Measurements from ENCODE around the gene EVI2A.

EVI2A gene

DNA sequence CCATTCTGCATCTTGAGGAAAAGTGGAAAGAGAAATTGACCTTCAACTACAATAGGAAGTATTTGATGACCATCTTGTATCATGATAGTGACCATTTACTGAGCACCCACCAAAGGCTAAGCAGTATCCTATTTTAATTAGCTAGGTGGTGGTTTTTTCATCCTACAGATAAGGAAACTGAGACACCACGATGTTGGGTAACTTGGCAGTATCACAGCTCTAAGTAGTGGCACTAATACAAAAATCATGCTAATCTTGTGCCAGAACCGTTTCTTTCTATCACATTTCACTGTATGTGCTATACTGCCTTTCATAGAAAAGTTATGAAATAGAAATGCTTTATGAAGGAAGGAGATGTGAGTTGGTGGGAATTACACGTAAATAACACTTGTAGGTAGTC is 9.9 kb downstream of the EVI2A start:
- Histone ChIP-seq H3K9ac (ENCODE audit: low read length) (no peak overlapping the region), H3K4me1 (ENCODE audit: insufficient read depth, low read length) (no peaks in the 10 kb centered on the region), H3K9me3 (ENCODE audit: low read length) (no peaks in the 10 kb centered on the region), H3K27me3 (ENCODE audit: control insufficient read depth in 1 of 2, insufficient read depth in 2 of 2, low read length in 2 of 2) (no peaks in the 10 kb centered on the region), H3K27ac (ENCODE audit: low read depth, low read length) (no peak overlapping the region), H3K36me3 (ENCODE audit: insufficient read depth, low read length) (no peaks in the 10 kb centered on the region), H3K4me3 (ENCODE audit: low read depth in 1 of 2, low read length in 2 of 2) (no peak overlapping the region)

- Histone ChIP-seq H3K36me3 (ENCODE audit: insufficient read depth, low read length) (no peaks in the 10 kb centered on the region), H3K4me3 (ENCODE audit: low read depth in 1 of 2, low read length in 2 of 2) (no peak overlapping the region), H3K4me1 (ENCODE audit: insufficient read depth, low read length) (no peaks in the 10 kb centered on the region), H3K9me3 (ENCODE audit: low read length) (no peaks in the 10 kb centered on the region), H3K27ac (ENCODE audit: low read depth, low read length) (no peak overlapping the region), H3K27me3 (ENCODE audit: control insufficient read depth in 1 of 2, insufficient read depth in 2 of 2, low read length in 2 of 2) (no peaks in the 10 kb centered on the region), H3K9ac (ENCODE audit: low read length) (no peak overlapping the region)
Measured at GRCh38 chr17:31310886-31311285, 10.5 kb downstream of the EVI2A start.

DNA sequence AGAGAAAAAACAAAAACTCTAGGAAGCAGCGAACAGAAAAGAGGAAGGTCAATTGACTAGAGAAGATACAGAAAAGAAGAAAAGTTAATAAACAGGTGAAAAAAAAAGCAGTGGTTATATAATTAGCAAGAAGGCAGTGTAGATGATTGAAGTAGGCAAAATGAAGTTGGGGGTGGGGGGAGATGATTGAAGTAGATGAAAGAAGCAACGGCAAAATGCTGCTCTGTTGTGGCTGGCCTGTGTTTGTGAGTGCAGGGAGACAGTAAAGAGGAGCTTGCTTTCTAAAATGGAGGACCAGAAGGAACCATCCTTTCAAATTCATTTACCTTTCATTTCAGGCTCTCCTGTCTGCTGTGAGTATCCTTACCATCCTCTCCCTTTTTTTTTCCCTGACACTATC is 11.2 kb downstream of the EVI2A start:
- Histone ChIP-seq H3K9ac (ENCODE audit: low read length) (no peak overlapping the region), H3K36me3 (ENCODE audit: insufficient read depth, low read length) (no peaks in the 10 kb centered on the region), H3K4me3 (ENCODE audit: low read depth in 1 of 2, low read length in 2 of 2) (no peak overlapping the region), H3K4me1 (ENCODE audit: insufficient read depth, low read length) (no peaks in the 10 kb centered on the region), H3K9me3 (ENCODE audit: low read length) (no peaks in the 10 kb centered on the region), H3K27me3 (ENCODE audit: control insufficient read depth in 1 of 2, insufficient read depth in 2 of 2, low read length in 2 of 2) (no peaks in the 10 kb centered on the region), H3K27ac (ENCODE audit: low read depth, low read length) (no peak overlapping the region)

- no peaks in the 10 kb centered on the region for H3K36me3 ChIP-seq (ENCODE audit: insufficient read depth, low read length)
- H3K9ac ChIP-seq (ENCODE audit: low read length): no peak overlapping the region
- H3K9me3 ChIP-seq (ENCODE audit: low read length): no peaks in the 10 kb centered on the region
- H3K27ac ChIP-seq (ENCODE audit: low read depth, low read length): no peak overlapping the region
- no peaks in the 10 kb centered on the region for H3K27me3 ChIP-seq (ENCODE audit: control insufficient read depth in 1 of 2, insufficient read depth in 2 of 2, low read length in 2 of 2)
- H3K4me1 ChIP-seq (ENCODE audit: insufficient read depth, low read length): no peaks in the 10 kb centered on the region
- H3K4me3 ChIP-seq (ENCODE audit: low read depth in 1 of 2, low read length in 2 of 2): no peak overlapping the region
Measured at GRCh38 chr17:31309556-31309955, 11.9 kb downstream of the EVI2A start.

GRCh38 chr17:31308372-31309334 is 12.8 kb downstream of the EVI2A start:
- H3K4me3 ChIP-seq (ENCODE audit: low read depth in 1 of 2, low read length in 2 of 2): no peak overlapping the region
- no peak overlapping the region for H3K9ac ChIP-seq (ENCODE audit: low read length)

GRCh38 chr17:31307640-31308039 is 13.8 kb downstream of the EVI2A start:
- no peaks in the 10 kb centered on the region for H3K27me3 ChIP-seq (ENCODE audit: control insufficient read depth in 1 of 2, insufficient read depth in 2 of 2, low read length in 2 of 2)
- H3K27ac ChIP-seq (ENCODE audit: low read depth, low read length): no peak overlapping the region
- H3K36me3 ChIP-seq (ENCODE audit: insufficient read depth, low read length): no peaks in the 10 kb centered on the region
- H3K4me1 ChIP-seq (ENCODE audit: insufficient read depth, low read length): no peaks in the 10 kb centered on the region
- no peaks in the 10 kb centered on the region for H3K9me3 ChIP-seq (ENCODE audit: low read length)
- no peak overlapping the region for H3K9ac ChIP-seq (ENCODE audit: low read length)
- H3K4me3 ChIP-seq (ENCODE audit: low read depth in 1 of 2, low read length in 2 of 2): no peak overlapping the region

More at GRCh38 chr17:31308372-31309334, 12.8 kb downstream of the EVI2A start:
- Histone ChIP-seq H3K27me3 (ENCODE audit: control insufficient read depth in 1 of 2, insufficient read depth in 2 of 2, low read length in 2 of 2) (no peaks in the 10 kb centered on the region), H3K36me3 (ENCODE audit: insufficient read depth, low read length) (no peaks in the 10 kb centered on the region), H3K4me1 (ENCODE audit: insufficient read depth, low read length) (no peaks in the 10 kb centered on the region), H3K27ac (ENCODE audit: low read depth, low read length) (no peak overlapping the region), H3K9me3 (ENCODE audit: low read length) (no peaks in the 10 kb centered on the region)

- H3K4me1 ChIP-seq (ENCODE audit: insufficient read depth, low read length): no peaks in the 10 kb centered on the region
- no peaks in the 10 kb centered on the region for H3K27me3 ChIP-seq (ENCODE audit: control insufficient read depth in 1 of 2, insufficient read depth in 2 of 2, low read length in 2 of 2)
Measured at GRCh38 chr17:31299624-31300023, 21.8 kb downstream of the EVI2A start.

DNA sequence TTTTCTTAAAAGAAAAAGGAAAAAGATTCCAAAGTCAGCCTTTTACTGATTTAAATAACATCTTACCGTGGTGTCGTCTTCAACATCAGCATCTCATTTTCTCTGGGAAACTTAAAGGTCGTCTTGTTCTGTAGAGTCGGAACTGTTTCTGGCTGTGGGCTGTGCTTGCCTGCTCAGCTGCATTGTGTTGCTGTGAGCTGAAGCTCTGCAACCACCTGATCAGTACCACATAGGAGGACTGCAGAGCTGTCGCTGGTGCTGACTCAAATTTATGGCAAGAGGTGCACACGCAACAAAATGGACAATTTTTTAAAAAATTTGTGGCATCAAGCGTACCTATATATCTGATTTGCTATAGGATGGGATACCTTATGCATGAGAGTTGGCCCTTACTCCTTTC is 24.3 kb downstream of the EVI2A start, which contains the start of gene OMG:
TSS of gene OMG (minus strand) at position 150 of the 400 bp plus-strand sequence. CDS start 908 bp downstream, outside the sequence.
- Histone ChIP-seq H3K4me3 (ENCODE audit: low read depth in 1 of 2, low read length in 2 of 2) (no peak within 1 kb of the TSS), H3K9me3 (ENCODE audit: low read length) (no peaks in the 10 kb centered on the region), H3K4me1 (ENCODE audit: insufficient read depth, low read length) (no peaks in the 10 kb centered on the region), H3K27me3 (ENCODE audit: control insufficient read depth in 1 of 2, insufficient read depth in 2 of 2, low read length in 2 of 2) (no peaks in the 10 kb centered on the region), H3K9ac (ENCODE audit: low read length) (no peak within 1 kb of the TSS), H3K27ac (ENCODE audit: low read depth, low read length) (no peak within 1 kb of the TSS), H3K36me3 (ENCODE audit: insufficient read depth, low read length) (no peaks in the 10 kb centered on the region)

More at GRCh38 chr17:31299624-31300023, 21.8 kb downstream of the EVI2A start:
- Histone ChIP-seq H3K9ac (ENCODE audit: low read length) (no peak overlapping the region), H3K36me3 (ENCODE audit: insufficient read depth, low read length) (no peaks in the 10 kb centered on the region), H3K27ac (ENCODE audit: low read depth, low read length) (no peak overlapping the region), H3K4me3 (ENCODE audit: low read depth in 1 of 2, low read length in 2 of 2) (no peak overlapping the region), H3K9me3 (ENCODE audit: low read length) (no peaks in the 10 kb centered on the region)

GRCh38 chr17:31296142-31296541 is 25.3 kb downstream of the EVI2A start:
- H3K4me3 ChIP-seq (ENCODE audit: low read depth in 1 of 2, low read length in 2 of 2): no peak overlapping the region
- H3K4me1 ChIP-seq (ENCODE audit: insufficient read depth, low read length): no peaks in the 10 kb centered on the region
- H3K9me3 ChIP-seq (ENCODE audit: low read length): no peaks in the 10 kb centered on the region
- H3K27ac ChIP-seq (ENCODE audit: low read depth, low read length): no peak overlapping the region
- no peaks in the 10 kb centered on the region for H3K36me3 ChIP-seq (ENCODE audit: insufficient read depth, low read length)
- H3K27me3 ChIP-seq (ENCODE audit: control insufficient read depth in 1 of 2, insufficient read depth in 2 of 2, low read length in 2 of 2): no peaks in the 10 kb centered on the region
- H3K9ac ChIP-seq (ENCODE audit: low read length): no peak overlapping the region

- H3K4me1 ChIP-seq (ENCODE audit: insufficient read depth, low read length): no peaks in the 10 kb centered on the region
- no peak overlapping the region for H3K27ac ChIP-seq (ENCODE audit: low read depth, low read length)
- no peaks in the 10 kb centered on the region for H3K9me3 ChIP-seq (ENCODE audit: low read length)
- H3K27me3 ChIP-seq (ENCODE audit: control insufficient read depth in 1 of 2, insufficient read depth in 2 of 2, low read length in 2 of 2): no peaks in the 10 kb centered on the region
- no peak overlapping the region for H3K9ac ChIP-seq (ENCODE audit: low read length)
- H3K36me3 ChIP-seq (ENCODE audit: insufficient read depth, low read length): no peaks in the 10 kb centered on the region
- no peak overlapping the region for H3K4me3 ChIP-seq (ENCODE audit: low read depth in 1 of 2, low read length in 2 of 2)
Measured at GRCh38 chr17:31295489-31295871, 25.9 kb downstream of the EVI2A start.

GRCh38 chr17:31294820-31295488 is 26.5 kb downstream of the EVI2A start:
- Histone ChIP-seq H3K4me3 (ENCODE audit: low read depth in 1 of 2, low read length in 2 of 2) (no peak overlapping the region), H3K4me1 (ENCODE audit: insufficient read depth, low read length) (no peaks in the 10 kb centered on the region), H3K9ac (ENCODE audit: low read length) (no peak overlapping the region), H3K27ac (ENCODE audit: low read depth, low read length) (no peak overlapping the region), H3K9me3 (ENCODE audit: low read length) (no peaks in the 10 kb centered on the region), H3K27me3 (ENCODE audit: control insufficient read depth in 1 of 2, insufficient read depth in 2 of 2, low read length in 2 of 2) (no peaks in the 10 kb centered on the region), H3K36me3 (ENCODE audit: insufficient read depth, low read length) (no peaks in the 10 kb centered on the region)
